Panc1 (cell line): ENCODE data around the gene CFDP1. TPM values are rescaled to one million over a fixed set of nuclear protein-coding genes. Genes with fewer than 3 reads are reported as not detected.

Source experiments
- ATAC-seq: fragments of 200-7000 bp; cut with Tn5 transposase; 2 replicates; pipeline ENCODE4 v1.9.1; 2020; ENCODE audit warnings: mild to moderate bottlenecking, moderate library complexity
- BruUV-seq: library from RNA; stranded (reverse); fragments of 400-500 nt; replicated peaks from 2 replicates; lab custom pipeline; 2021; lab: Mats Ljungman, UMichigan
- CTCF ChIA-PET: fragments of 300-600 bp; sonication (Branson Sonifier 250); formaldehyde crosslinking; loops from one replicate; lab custom pipeline; 2022; ENCODE audit warnings: antibody characterized with exemption; lab: Charles Lee
- POLR2A ChIA-PET: fragments of 300-600 bp; sonication (Branson Sonifier 250); formaldehyde crosslinking; loops from one replicate; lab custom pipeline; 2022; ENCODE audit warnings: antibody characterized with exemption; lab: Charles Lee
- DNase-seq: peaks from one replicate; pipeline ENCODE4 v3.0.0-alpha.2; 2010; ENCODE audit warnings: low read depth, low spot score
- H3K27ac ChIP-seq: 2 replicates; pipeline ENCODE4 v1.5.1; 2011; ENCODE audit warnings: mild to moderate bottlenecking, low read length, inconsistent platforms
- H3K27me3 ChIP-seq: fragments of 200-500 bp; sonication (Bioruptor generic); 2 replicates; pipeline ENCODE4 v1.6.0; 2014; ENCODE audit warnings: low read length, inconsistent platforms; ENCODE audit not compliant: control insufficient read depth, insufficient read depth
- H3K36me3 ChIP-seq: fragments of 200-500 bp; sonication (Bioruptor generic); 2 replicates; pipeline ENCODE4 v1.5.1; 2014; ENCODE audit warnings: inconsistent platforms, mild to moderate bottlenecking, low read length, moderate library complexity; ENCODE audit not compliant: control insufficient read depth, insufficient read depth
- H3K4me1 ChIP-seq: 2 replicates; pipeline ENCODE4 v1.5.1; 2011; ENCODE audit warnings: inconsistent platforms, mild to moderate bottlenecking, low read length, moderate library complexity; ENCODE audit not compliant: control insufficient read depth, insufficient read depth
- H3K4me3 ChIP-seq, 2 experiments: 2 replicates each; pipeline ENCODE4 v1.5.1; 2011 to 2012; ENCODE audit warnings: low read depth in 2 of 2, low read length in 2 of 2, mild to moderate bottlenecking in 2 of 2, inconsistent platforms in 1 of 2, moderate library complexity in 1 of 2
- H3K9me3 ChIP-seq: fragments of 200-500 bp; sonication (Bioruptor generic); 2 replicates; pipeline ENCODE4 v1.5.1; 2014; ENCODE audit warnings: low read depth, mild to moderate bottlenecking, inconsistent platforms, low read length, moderate library complexity; ENCODE audit not compliant: control insufficient read depth, insufficient read depth
- CTCF ChIP-seq: fragments of 450-650 bp; IDR thresholded peaks from 2 replicates; pipeline ENCODE4 v1.5.1; 2017; ENCODE audit warnings: mild to moderate bottlenecking
- POLR2AphosphoS5 ChIP-seq: IDR thresholded peaks from 2 replicates; pipeline ENCODE4 v1.6.1; 2012; ENCODE audit warnings: mild to moderate bottlenecking, low read depth, low read length, moderate library complexity
- REST ChIP-seq, 2 experiments: IDR thresholded peaks; 2 replicates each; pipeline ENCODE4 v1.6.1; 2011 to 2012; ENCODE audit warnings: low read depth in 2 of 2, control low read depth in 1 of 2, low read length in 1 of 2, mild to moderate bottlenecking in 1 of 2, moderate library complexity in 1 of 2; ENCODE audit not compliant: insufficient read depth in 1 of 2
- SIN3A ChIP-seq: IDR thresholded peaks from 2 replicates; pipeline ENCODE4 v1.6.1; 2012; ENCODE audit warnings: low read depth, mild to moderate bottlenecking, low read length, moderate library complexity, borderline replicate concordance; ENCODE audit not compliant: insufficient read depth
- TCF7L2 ChIP-seq: IDR thresholded peaks from 2 replicates; pipeline ENCODE4 v1.6.1; 2011; ENCODE audit warnings: mild to moderate bottlenecking, low read depth, low read length, inconsistent platforms
- in situ Hi-C: cut with HindIII; loops from 2 replicates; pipeline ENCODE4 v1.10.0; 2016; ENCODE audit warnings: low sequenced_read_pairs, low pct_unique_long_range_greater_than_20kb
- intact Hi-C: fragments of 100-400 bp; cut with micrococcal nuclease; formaldehyde crosslinking; loops from one replicate; pipeline ENCODE4 v1.10.0; 2022; ENCODE audit not compliant: unreplicated experiment
- total RNA-seq: library from RNA; stranded (reverse); gene quantifications from one replicate; pipeline ENCODE4 v1.2.1, GENCODE V29; 2021; ENCODE audit not compliant: unreplicated experiment

The CFDP1 gene
- total RNA-seq, 1 experiment from 2014 or later, result 25.7 TPM

GRCh38 chr16:75340741-75341491, 92.4 kb downstream of the CFDP1 start:
- Histone ChIP-seq H3K27ac (peak overlapping the region; percentile 46), H3K4me1 (peaks cover 33% of the 10 kb centered on the region), H3K27me3 (no peaks in the 10 kb centered on the region), H3K36me3 (no peaks in the 10 kb centered on the region), H3K9me3 (no peaks in the 10 kb centered on the region), H3K4me3 (no peak overlapping the region)
- POLR2A ChIA-PET, result interaction anchor here (0.6 kb wide), 1 partner anchor 356 kb away, joined by 3 read pairs; the partner anchor contains the start of gene WDR59
- no TSS peak for BruUV-seq
- in situ Hi-C loops, result no loop called here
- DNase-seq (no peak), ATAC-seq (no peak)
- intact Hi-C loops, result no loop called here
- CTCF ChIA-PET, result no interaction called here
- TF ChIP-seq CTCF (no peak), TCF7L2 (no peak), POLR2AphosphoS5 (no peak), SIN3A (no peak), REST (IDR thresholded peaks at IDR 0.05; ENCODE audit: insufficient read depth in 1 of 2, low read depth in 2 of 2, low read length in 1 of 2) (no peak)

GRCh38 chr16:75337430-75337829, 95.9 kb downstream of the CFDP1 start:
- CTCF ChIA-PET, result no interaction called here
- ATAC-seq, result no peak
- no peak for TF ChIP-seq CTCF
- no peak for TF ChIP-seq TCF7L2
- no peak for TF ChIP-seq POLR2AphosphoS5
- TF ChIP-seq REST (IDR thresholded peaks at IDR 0.05; ENCODE audit: insufficient read depth in 1 of 2, low read depth in 2 of 2, low read length in 1 of 2), result no peak
- TF ChIP-seq SIN3A, result no peak
- in situ Hi-C loops, result no loop called here
- H3K27ac ChIP-seq, result no peak overlapping the region
- H3K4me3 ChIP-seq, result no peak overlapping the region
- BruUV-seq, result no TSS peak
- no peaks in the 10 kb centered on the region for H3K9me3 ChIP-seq
- H3K4me1 ChIP-seq, result peaks cover 16% of the 10 kb centered on the region
- no peaks in the 10 kb centered on the region for H3K36me3 ChIP-seq
- no peaks in the 10 kb centered on the region for H3K27me3 ChIP-seq
- no peak for DNase-seq
- intact Hi-C loops, result no loop called here
- POLR2A ChIA-PET, result no interaction called here
